Measurements from ENCODE around the gene LITAFD.

The LITAFD gene

GRCh38 chr16:8919934-8920462 is 37.8 kb downstream of the LITAFD start:
- no peak overlapping the region for H3K27ac ChIP-seq (ENCODE audit: low read depth, low read length)
- H3K36me3 ChIP-seq (ENCODE audit: control insufficient read depth in 1 of 2, insufficient read depth in 2 of 2, low read length in 2 of 2), result peaks cover 36 to 47% of the 10 kb centered on the region in 2 experiments
- no peaks in the 10 kb centered on the region for H3K79me1 ChIP-seq (ENCODE audit: low read length)
- no peak for DNase-seq
- no peak overlapping the region for H3K4me2 ChIP-seq (ENCODE audit: low read length)
- no peaks in the 10 kb centered on the region for H3K4me1 ChIP-seq (ENCODE audit: control insufficient read depth in 1 of 2, insufficient read depth in 2 of 2, low read length in 2 of 2)
- H2BK12ac ChIP-seq (ENCODE audit: low read length), result no peak overlapping the region
- no peak overlapping the region for H4K12ac ChIP-seq (ENCODE audit: low read depth, low read length)
- no peaks in the 10 kb centered on the region for H3K9me3 ChIP-seq (ENCODE audit: insufficient read depth, low read depth, low read length)
- H3K27me3 ChIP-seq (ENCODE audit: insufficient read depth, low read length), result no peaks in the 10 kb centered on the region
- H3K4ac ChIP-seq (ENCODE audit: low read depth, low read length), result no peak overlapping the region
- H3K14ac ChIP-seq (ENCODE audit: low read length), result no peak overlapping the region
- no peak overlapping the region for H4K91ac ChIP-seq (ENCODE audit: low read depth, low read length)
- H2BK5ac ChIP-seq (ENCODE audit: low read depth, low read length, poor library complexity), result no peak overlapping the region
- no peak overlapping the region for H2AK5ac ChIP-seq (ENCODE audit: low read length)
- H3K23ac ChIP-seq (ENCODE audit: low read length), result no peak overlapping the region
- no peak overlapping the region for H3K18ac ChIP-seq (ENCODE audit: low read length)
- no peak overlapping the region for H2BK120ac ChIP-seq (ENCODE audit: insufficient read depth, low read length, poor library complexity)
- WGBS (ENCODE audit: extremely low coverage, insufficient coverage, insufficient read length), result no CpG with 5 or more reads among the region's 11 CpGs
- H3K79me2 ChIP-seq (ENCODE audit: control insufficient read depth, insufficient read depth, low read length, poor library complexity), result no peaks in the 10 kb centered on the region
- H4K8ac ChIP-seq (ENCODE audit: low read depth, low read length), result no peak overlapping the region
- H2AFZ ChIP-seq (ENCODE audit: insufficient read depth, low read length, poor library complexity), result no peak overlapping the region
- no peak overlapping the region for H3K4me3 ChIP-seq (ENCODE audit: low read depth, low read length)
- H3K9ac ChIP-seq (ENCODE audit: low read length), result no peak overlapping the region

- H3K4me3 ChIP-seq (ENCODE audit: low read depth, low read length), result no peak overlapping the region
Observed at GRCh38 chr16:8920645-8921346, 38.6 kb downstream of the LITAFD start.

GRCh38 chr16:8921347-8921984 is 39.3 kb downstream of the LITAFD start:
- Histone ChIP-seq H3K79me2 (ENCODE audit: control insufficient read depth, insufficient read depth, low read length, poor library complexity) (no peaks in the 10 kb centered on the region), H3K9me3 (ENCODE audit: insufficient read depth, low read depth, low read length) (no peaks in the 10 kb centered on the region), H4K12ac (ENCODE audit: low read depth, low read length) (no peak overlapping the region), H2BK12ac (ENCODE audit: low read length) (no peak overlapping the region), H3K27ac (ENCODE audit: low read depth, low read length) (no peak overlapping the region), H3K4ac (ENCODE audit: low read depth, low read length) (no peak overlapping the region), H3K36me3 (ENCODE audit: control insufficient read depth in 1 of 2, insufficient read depth in 2 of 2, low read length in 2 of 2) (peaks cover 36 to 45% of the 10 kb centered on the region in 2 experiments), H3K4me1 (ENCODE audit: control insufficient read depth in 1 of 2, insufficient read depth in 2 of 2, low read length in 2 of 2) (no peaks in the 10 kb centered on the region), H2AK5ac (ENCODE audit: low read length) (no peak overlapping the region), H3K27me3 (ENCODE audit: insufficient read depth, low read length) (no peaks in the 10 kb centered on the region), H2BK120ac (ENCODE audit: insufficient read depth, low read length, poor library complexity) (no peak overlapping the region), H3K79me1 (ENCODE audit: low read length) (no peaks in the 10 kb centered on the region), H3K18ac (ENCODE audit: low read length) (no peak overlapping the region), H2AFZ (ENCODE audit: insufficient read depth, low read length, poor library complexity) (no peak overlapping the region), H3K9ac (ENCODE audit: low read length) (no peak overlapping the region), H2BK5ac (ENCODE audit: low read depth, low read length, poor library complexity) (no peak overlapping the region), H3K14ac (ENCODE audit: low read length) (no peak overlapping the region), H4K91ac (ENCODE audit: low read depth, low read length) (no peak overlapping the region), H3K23ac (ENCODE audit: low read length) (no peak overlapping the region), H4K8ac (ENCODE audit: low read depth, low read length) (no peak overlapping the region), H3K4me2 (ENCODE audit: low read length) (no peak overlapping the region), H3K4me3 (ENCODE audit: low read depth, low read length) (no peak overlapping the region)
- DNase-seq, result no peak
- WGBS (ENCODE audit: extremely low coverage, insufficient coverage, insufficient read length), result no CpG with 5 or more reads among the region's 10 CpGs

More at GRCh38 chr16:8920645-8921346, 38.6 kb downstream of the LITAFD start:
- Histone ChIP-seq H3K14ac (ENCODE audit: low read length) (no peak overlapping the region), H2AFZ (ENCODE audit: insufficient read depth, low read length, poor library complexity) (no peak overlapping the region), H3K23ac (ENCODE audit: low read length) (no peak overlapping the region), H2AK5ac (ENCODE audit: low read length) (no peak overlapping the region), H3K9ac (ENCODE audit: low read length) (no peak overlapping the region), H2BK120ac (ENCODE audit: insufficient read depth, low read length, poor library complexity) (no peak overlapping the region), H2BK12ac (ENCODE audit: low read length) (no peak overlapping the region), H3K79me2 (ENCODE audit: control insufficient read depth, insufficient read depth, low read length, poor library complexity) (no peaks in the 10 kb centered on the region), H3K4me2 (ENCODE audit: low read length) (no peak overlapping the region), H2BK5ac (ENCODE audit: low read depth, low read length, poor library complexity) (no peak overlapping the region), H3K27ac (ENCODE audit: low read depth, low read length) (no peak overlapping the region), H4K8ac (ENCODE audit: low read depth, low read length) (no peak overlapping the region), H3K36me3 (ENCODE audit: control insufficient read depth in 1 of 2, insufficient read depth in 2 of 2, low read length in 2 of 2) (peaks cover 38 to 47% of the 10 kb centered on the region in 2 experiments), H3K18ac (ENCODE audit: low read length) (no peak overlapping the region), H3K4me1 (ENCODE audit: control insufficient read depth in 1 of 2, insufficient read depth in 2 of 2, low read length in 2 of 2) (no peaks in the 10 kb centered on the region), H3K27me3 (ENCODE audit: insufficient read depth, low read length) (no peaks in the 10 kb centered on the region), H4K91ac (ENCODE audit: low read depth, low read length) (no peak overlapping the region), H4K12ac (ENCODE audit: low read depth, low read length) (no peak overlapping the region), H3K79me1 (ENCODE audit: low read length) (no peaks in the 10 kb centered on the region), H3K4ac (ENCODE audit: low read depth, low read length) (no peak overlapping the region), H3K9me3 (ENCODE audit: insufficient read depth, low read depth, low read length) (no peaks in the 10 kb centered on the region)
- WGBS (ENCODE audit: extremely low coverage, insufficient coverage, insufficient read length), result no CpG with 5 or more reads among the region's 6 CpGs
- DNase-seq, result no peak

DNA sequence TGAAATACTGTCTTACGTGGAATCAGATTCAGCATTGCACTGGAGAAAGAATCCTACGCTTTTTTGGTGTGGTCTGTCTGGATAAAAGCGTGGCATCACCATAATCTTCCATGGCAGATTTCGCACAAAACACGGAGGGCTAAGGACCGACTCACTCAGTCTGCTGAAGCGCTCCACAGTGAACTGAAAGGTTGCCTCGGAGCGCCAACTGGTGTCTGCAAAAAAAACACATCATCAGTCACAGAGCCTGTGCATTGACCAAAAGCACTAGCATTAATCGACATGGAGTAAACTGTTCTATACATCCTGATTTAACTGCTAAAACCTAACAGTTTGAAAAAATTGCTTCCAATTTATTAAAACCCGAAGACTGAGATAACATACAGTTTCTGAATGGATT is 41.0 kb downstream of the LITAFD start:
- no peak overlapping the region for H3K9ac ChIP-seq (ENCODE audit: low read length)
- H3K27ac ChIP-seq (ENCODE audit: low read depth, low read length), result no peak overlapping the region

More for the DNA sequence above, 41.0 kb downstream of the LITAFD start:
- Histone ChIP-seq H3K18ac (ENCODE audit: low read length) (no peak overlapping the region), H3K4me3 (ENCODE audit: low read depth, low read length) (no peak overlapping the region), H2AFZ (ENCODE audit: insufficient read depth, low read length, poor library complexity) (no peak overlapping the region), H4K91ac (ENCODE audit: low read depth, low read length) (no peak overlapping the region), H3K36me3 (ENCODE audit: control insufficient read depth in 1 of 2, insufficient read depth in 2 of 2, low read length in 2 of 2) (peaks cover 29 to 38% of the 10 kb centered on the region in 2 experiments), H4K12ac (ENCODE audit: low read depth, low read length) (no peak overlapping the region), H3K4ac (ENCODE audit: low read depth, low read length) (no peak overlapping the region), H3K14ac (ENCODE audit: low read length) (no peak overlapping the region), H3K4me1 (ENCODE audit: control insufficient read depth in 1 of 2, insufficient read depth in 2 of 2, low read length in 2 of 2) (no peaks in the 10 kb centered on the region), H3K23ac (ENCODE audit: low read length) (no peak overlapping the region), H2BK5ac (ENCODE audit: low read depth, low read length, poor library complexity) (no peak overlapping the region), H3K4me2 (ENCODE audit: low read length) (no peak overlapping the region), H3K9me3 (ENCODE audit: insufficient read depth, low read depth, low read length) (no peaks in the 10 kb centered on the region), H3K79me2 (ENCODE audit: control insufficient read depth, insufficient read depth, low read length, poor library complexity) (no peaks in the 10 kb centered on the region), H2AK5ac (ENCODE audit: low read length) (no peak overlapping the region), H2BK12ac (ENCODE audit: low read length) (no peak overlapping the region), H4K8ac (ENCODE audit: low read depth, low read length) (no peak overlapping the region), H2BK120ac (ENCODE audit: insufficient read depth, low read length, poor library complexity) (no peak overlapping the region), H3K27me3 (ENCODE audit: insufficient read depth, low read length) (no peaks in the 10 kb centered on the region), H3K79me1 (ENCODE audit: low read length) (no peaks in the 10 kb centered on the region)
- DNase-seq, result no peak
- WGBS (ENCODE audit: extremely low coverage, insufficient coverage, insufficient read length), result no CpG with 5 or more reads among the region's 11 CpGs

Data from trophoblast cell (in vitro differentiated cells and primary cell).